ENCODE results near the gene GUK1.

Gene GUK1

GRCh38 chr1:228156515-228156881, 16.4 kb downstream of the GUK1 start:
- no peak overlapping the region for H3K4me3 ChIP-seq (ENCODE audit: control insufficient read depth, low read depth, low read length)
- no peak for DNase-seq (ENCODE audit: low read depth)
- no peak for TF ChIP-seq CTCF (IDR thresholded peaks at IDR 0.05; ENCODE audit: control insufficient read depth, insufficient read depth, low read depth, low read length, missing control alignments)

GRCh38 chr1:228156941-228157728, 17.1 kb downstream of the GUK1 start:
- no peak for DNase-seq (ENCODE audit: low read depth)
- no peak for TF ChIP-seq CTCF (IDR thresholded peaks at IDR 0.05; ENCODE audit: control insufficient read depth, insufficient read depth, low read depth, low read length, missing control alignments)
- no peak overlapping the region for H3K4me3 ChIP-seq (ENCODE audit: control insufficient read depth, low read depth, low read length)

GRCh38 chr1:228157729-228158126, 17.6 kb downstream of the GUK1 start:
- H3K4me3 ChIP-seq (ENCODE audit: control insufficient read depth, low read depth, low read length): no peak overlapping the region
- TF ChIP-seq CTCF (IDR thresholded peaks at IDR 0.05; ENCODE audit: control insufficient read depth, insufficient read depth, low read depth, low read length, missing control alignments): no peak
- DNase-seq (ENCODE audit: low read depth): no peak

GRCh38 chr1:228158151-228159007, 18.3 kb downstream of the GUK1 start:
- H3K4me3 ChIP-seq (ENCODE audit: control insufficient read depth, low read depth, low read length): no peak overlapping the region
- no peak for DNase-seq (ENCODE audit: low read depth)
- TF ChIP-seq CTCF (IDR thresholded peaks at IDR 0.05; ENCODE audit: control insufficient read depth, insufficient read depth, low read depth, low read length, missing control alignments): no peak

- no peak overlapping the region for H3K4me3 ChIP-seq (ENCODE audit: control insufficient read depth, low read depth, low read length)
- no peak for TF ChIP-seq CTCF (IDR thresholded peaks at IDR 0.05; ENCODE audit: control insufficient read depth, insufficient read depth, low read depth, low read length, missing control alignments)
- DNase-seq (ENCODE audit: low read depth): no peak
Measured at GRCh38 chr1:228159008-228159665, 19.1 kb downstream of the GUK1 start.

- TF ChIP-seq CTCF (IDR thresholded peaks at IDR 0.05; ENCODE audit: control insufficient read depth, insufficient read depth, low read depth, low read length, missing control alignments): no peak
- no peak overlapping the region for H3K4me3 ChIP-seq (ENCODE audit: control insufficient read depth, low read depth, low read length)
- DNase-seq (ENCODE audit: low read depth): no peak
Measured at GRCh38 chr1:228160201-228160761, 20.2 kb downstream of the GUK1 start.
